ENCODE measurements around the gene D2HGDH.
"Not testable (repeated sequence)": the region's sequence is repeated elsewhere in the genome, so short reads cannot be mapped to it uniquely, and the experiment has no call there.

D2HGDH gene

DNA sequence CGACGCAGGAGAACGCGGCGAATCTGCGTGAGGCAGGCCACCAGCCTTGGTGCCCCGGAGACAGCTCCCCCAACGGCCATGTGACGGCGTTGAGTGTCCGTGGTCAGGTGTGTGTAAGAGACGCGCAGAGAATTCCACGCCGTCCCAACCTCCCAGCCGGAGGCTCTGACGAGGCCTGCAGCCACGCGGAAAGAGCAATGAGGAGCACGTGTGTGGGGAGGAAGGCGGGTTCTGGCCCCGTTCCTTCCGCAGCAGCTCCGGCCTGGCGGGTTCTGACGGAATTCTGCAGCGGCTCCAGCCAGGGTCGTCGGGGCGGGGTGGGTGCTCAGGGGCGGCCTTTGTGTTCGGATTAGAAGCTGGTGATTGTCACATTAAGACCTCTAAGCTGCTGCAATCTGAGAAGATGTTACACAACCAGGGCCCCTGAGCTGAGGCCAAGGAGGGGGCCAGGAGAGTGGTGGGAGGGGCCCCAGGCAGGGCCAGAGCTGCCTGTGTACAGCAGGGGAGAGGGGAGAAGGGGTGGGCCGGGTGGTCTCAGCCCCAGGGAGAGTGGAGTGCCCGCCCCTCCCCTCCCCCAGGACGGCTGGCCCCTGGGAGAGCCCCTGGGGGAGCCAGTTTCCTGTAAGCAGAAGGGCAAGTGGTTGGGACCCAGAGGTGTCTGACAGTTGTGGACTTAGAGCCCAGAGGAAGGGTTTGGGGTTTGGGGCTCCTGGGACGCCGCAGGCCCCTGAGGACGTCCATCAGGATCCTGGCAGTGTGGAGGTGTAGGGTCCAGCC, 37.0 kb downstream of the D2HGDH start:
- no peak for DNase-seq

DNA sequence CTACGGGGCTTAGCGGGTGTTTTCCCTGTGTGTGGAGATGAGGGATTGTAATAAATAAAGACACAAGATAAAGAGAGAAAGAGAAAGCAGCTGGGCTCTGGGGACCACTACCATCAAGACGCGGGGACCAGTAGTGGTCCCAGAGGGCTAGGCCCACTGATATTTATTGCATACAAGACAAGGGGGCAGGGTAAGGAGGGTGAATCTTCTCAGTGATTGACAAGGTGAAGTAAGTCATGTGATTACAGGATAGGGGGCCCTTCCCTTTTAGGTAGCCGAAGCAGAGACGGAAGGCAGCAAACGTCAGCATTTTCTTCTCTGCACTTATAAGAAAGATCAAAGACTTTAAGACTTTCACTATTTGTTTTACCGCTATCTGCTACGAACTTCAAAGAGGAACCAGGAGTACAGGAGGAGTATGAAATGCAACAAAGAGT, 37.7 kb downstream of the D2HGDH start:
- no peak for DNase-seq

- DNase-seq: no peak
Measured at GRCh38 chr2:241773511-241774418, 39.3 kb downstream of the D2HGDH start.

GRCh38 chr2:241774419-241775222, 40.2 kb downstream of the D2HGDH start:
- peak; percentile 65 for DNase-seq

DNA sequence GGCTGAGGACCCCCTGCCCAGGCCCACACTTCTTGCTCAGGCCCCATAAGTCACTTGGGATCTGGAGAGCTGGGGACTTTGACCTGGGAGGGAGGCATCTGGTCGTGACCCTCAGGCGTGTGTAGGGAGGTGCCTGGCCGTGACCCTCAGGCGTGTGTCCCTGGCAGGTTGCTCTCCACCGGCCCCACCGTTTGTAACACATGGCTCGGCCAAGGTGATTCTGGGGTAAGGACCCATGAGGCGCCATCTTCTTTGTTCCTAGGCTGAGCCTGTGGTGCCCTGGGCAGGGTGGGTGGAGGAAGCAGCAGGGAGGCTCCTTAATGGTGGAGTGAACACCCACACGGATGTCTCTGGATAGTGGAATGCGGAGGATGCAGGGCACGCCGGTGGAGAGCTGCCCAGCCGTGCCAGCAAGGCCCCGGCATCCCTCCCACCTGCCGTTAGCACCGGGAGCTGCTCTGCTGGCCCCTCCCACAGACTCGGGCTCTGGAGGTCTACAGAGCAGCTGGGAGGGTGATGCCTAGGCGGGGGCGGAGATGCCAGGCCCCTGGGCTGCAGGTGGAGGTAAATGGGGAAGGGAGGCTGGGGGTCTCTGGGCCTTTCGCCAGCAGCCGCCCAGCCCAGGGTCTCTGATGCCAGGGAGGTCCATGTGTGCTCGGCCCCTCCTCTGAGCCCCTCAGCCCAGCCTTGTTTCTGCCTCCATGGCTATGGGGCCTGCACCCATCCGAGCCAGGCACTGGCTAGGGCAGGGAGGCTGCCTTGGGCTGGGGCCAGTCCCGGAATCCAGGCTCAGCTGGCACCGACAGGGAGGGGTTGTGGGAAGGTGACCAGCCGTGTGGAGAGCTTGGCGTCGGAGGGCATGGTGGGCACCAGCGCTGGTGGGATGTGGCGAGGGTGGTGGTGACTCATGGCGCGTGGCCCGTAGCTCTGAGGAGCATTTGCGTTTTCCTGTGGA, 41.1 kb downstream of the D2HGDH start:
- DNase-seq: no peak

DNA sequence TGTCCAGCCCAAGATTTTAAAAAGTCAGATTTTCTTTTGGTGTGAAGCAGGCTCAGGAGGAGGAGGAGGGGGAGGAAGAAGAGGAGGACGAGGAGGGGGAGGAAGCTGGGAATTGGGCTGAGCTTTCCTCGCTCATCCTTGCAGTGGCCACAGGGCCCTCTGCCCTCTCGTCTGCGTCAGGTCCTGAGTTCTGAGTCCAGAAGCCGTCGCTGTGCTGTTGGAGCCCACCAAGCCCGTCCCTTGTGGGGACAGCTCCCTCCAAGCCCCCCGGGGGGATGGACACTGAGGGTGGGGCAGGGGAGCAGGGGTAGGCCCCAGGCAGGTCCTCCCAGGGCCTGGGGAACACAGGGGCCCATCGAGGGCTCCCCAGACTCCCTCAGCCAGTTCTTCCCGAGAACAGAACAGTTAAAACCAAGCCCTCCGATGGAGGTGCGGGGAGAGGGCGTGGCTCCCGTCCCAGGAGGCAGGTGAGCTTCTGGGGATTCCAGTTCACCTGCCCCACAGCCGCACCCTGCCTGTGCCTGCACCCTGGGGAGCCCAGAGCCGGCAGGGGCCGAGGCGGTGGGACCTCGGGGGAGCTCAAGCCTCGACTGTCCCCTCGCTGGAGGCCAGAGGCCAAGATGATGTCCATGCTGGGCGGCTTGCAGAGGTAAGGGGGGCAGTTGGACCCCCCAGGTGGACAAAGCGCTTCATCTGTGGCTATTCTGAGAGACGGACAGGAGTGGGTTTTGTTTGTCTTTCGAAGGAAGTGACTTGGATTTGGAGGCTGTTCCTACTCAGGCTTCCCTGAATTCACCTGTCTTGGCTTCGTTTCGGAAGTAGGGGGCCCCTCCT, 42.1 kb downstream of the D2HGDH start, which contains the start of gene GAL3ST2:
Gene GAL3ST2, plus strand, starts transcription at position 487 of the 834 bp plus-strand sequence. Its CDS starts 134 bp downstream, at position 621.
- no peak for DNase-seq

DNA sequence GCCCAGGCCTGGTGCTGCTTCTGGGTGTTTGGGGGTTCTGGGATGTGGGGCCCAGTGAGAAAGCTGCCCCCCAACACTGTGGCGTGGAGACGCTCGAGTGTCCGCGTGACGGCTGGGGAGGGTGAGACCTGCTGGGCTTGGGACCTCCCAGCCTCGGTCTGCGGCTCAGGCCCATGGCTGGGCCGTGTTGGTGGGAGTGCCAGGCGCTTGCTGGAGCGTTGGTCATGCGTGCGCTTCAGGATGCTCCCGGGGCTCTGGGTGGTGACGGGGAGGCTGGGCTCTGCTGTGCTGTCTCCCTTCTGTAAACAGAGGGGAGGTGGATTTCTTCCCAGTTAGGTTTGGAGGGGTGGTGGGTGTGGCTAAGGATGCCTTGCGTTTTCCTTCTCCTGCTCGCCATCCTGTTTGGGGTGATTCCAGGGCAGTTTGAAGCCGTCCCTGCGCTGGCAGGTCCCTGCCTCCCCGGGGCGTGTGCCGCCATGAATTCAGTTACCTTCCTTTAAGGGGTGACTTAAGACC, 42.8 kb downstream of the D2HGDH start:
- no peak for DNase-seq

- DNase-seq: no peak
Measured at GRCh38 chr2:241777686-241778627, 43.5 kb downstream of the D2HGDH start.

- no peak for DNase-seq
Measured at GRCh38 chr2:241780939-241781569, 46.6 kb downstream of the D2HGDH start.

- not testable (repeated sequence) for DNase-seq
Measured at GRCh38 chr2:241782053-241782452, 47.6 kb downstream of the D2HGDH start.

DNA sequence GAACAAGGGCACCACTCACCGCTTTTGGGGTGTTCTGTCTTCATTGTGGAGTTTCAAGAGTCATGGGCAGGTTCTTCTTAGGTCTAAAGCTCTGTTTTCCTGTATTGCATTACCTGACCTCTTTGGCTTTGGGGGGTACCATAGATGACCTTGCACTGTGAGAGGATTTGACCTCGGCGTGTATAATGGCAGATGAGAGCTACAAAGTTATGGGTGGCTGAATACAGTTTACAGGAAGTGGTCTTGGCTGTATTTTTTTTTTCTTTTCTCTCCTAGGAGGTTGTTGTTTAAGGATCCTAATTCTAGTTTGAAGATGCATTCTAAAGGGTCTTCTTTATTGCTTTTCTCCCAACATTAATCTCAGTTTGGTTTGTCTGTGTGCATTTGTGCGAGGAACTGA, 53.7 kb downstream of the D2HGDH start:
- DNase-seq: no peak

DNA sequence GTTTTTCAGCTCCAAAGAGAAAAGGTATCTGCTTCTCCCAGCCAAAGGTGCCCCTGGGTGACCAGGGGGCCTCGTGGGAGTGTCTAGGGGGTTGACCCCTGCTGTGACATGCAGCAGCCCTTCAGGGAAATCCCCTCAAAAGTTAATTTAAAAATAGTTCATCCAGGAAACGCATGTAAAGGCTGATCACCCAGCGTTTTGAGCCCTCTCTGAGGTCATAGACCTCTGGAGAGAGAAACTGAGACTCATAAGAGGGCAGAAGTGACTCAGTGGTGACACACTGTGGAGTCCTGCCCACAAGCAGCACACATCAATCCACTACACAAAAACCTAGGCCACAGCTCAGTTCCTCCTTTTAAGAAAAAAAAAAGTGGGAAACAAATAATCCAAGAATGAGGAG, 54.1 kb downstream of the D2HGDH start:
- DNase-seq: no peak

- not testable (repeated sequence) for DNase-seq
Measured at GRCh38 chr2:241791385-241791784, 57.0 kb downstream of the D2HGDH start.

DNA sequence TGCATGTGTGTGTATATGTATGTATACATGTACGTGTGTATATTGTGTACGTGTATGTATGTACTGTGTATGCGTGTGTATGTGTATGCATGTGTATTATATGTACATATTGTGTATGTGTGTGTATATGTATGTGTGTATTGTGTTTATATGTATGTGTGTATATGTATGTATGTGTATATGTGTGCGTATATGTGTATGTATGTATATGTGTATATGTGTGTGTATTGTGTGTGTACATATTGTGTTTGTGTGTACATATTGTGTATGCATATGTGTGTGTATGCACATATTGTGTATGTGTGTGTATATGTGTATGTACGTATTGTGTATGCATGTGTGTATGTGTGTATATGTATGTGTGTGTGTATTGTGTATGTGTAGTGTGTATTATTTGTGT, 59.0 kb downstream of the D2HGDH start:
- DNase-seq: no peak

GRCh38 chr2:241794250-241794823, 59.9 kb downstream of the D2HGDH start:
- DNase-seq: no peak

DNA sequence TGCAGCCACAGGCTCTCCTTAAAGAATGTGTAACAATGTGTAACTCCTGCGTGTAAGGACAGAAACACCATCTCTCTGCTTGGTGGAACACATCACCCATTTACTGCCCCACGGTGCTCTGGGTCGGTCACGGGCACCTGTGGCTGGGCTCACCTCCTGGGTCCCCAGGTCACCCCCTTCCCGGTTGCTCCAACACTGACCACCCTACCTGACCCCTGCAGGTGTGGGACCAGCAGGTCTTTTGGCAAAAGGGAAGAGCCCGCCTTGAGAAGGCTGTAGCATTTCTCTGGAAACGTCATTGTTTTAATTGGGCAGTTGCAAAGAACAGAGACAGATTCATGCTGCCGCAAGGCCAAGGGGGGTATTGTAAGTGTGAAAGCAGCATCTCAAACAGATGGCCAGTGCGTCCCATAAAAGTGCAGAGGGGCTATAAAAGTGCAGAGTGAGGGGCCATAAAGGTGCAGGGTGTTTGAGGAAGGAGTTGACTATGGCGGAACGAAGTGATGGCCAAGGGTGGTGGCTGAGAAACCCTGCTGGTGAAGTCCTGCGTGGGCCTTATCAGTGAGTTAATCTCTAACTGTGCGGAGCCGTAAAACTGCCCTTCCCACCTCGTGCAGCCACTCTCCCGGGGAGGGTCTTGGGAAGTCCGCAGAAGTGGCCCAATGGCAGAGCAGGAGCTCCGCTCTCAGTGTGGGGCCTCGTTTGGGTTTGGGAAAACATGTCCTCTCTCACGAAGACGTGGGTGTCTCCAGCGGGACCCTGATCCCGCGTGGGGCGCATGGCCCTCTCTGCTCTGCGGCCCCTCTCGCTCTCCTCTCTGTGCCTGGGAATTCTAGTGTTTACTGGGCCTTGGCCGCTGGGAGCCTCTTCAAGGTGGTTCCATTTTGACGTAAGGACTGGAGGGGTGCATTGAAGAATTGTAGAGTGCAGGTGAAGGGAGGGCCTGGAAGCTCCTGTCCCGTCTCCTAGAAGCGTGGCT, 60.9 kb downstream of the D2HGDH start:
- no peak for DNase-seq

- no peak for DNase-seq
Measured at GRCh38 chr2:241796209-241796608, 61.8 kb downstream of the D2HGDH start.

All from GOT3 (cell line).